A549 (cell line): ENCODE measurements around the gene SLC35A5. TPM values are rescaled to one million over a fixed set of nuclear protein-coding genes. Genes with fewer than 3 reads are reported as not detected.
A peak's percentile ranks its signal among the peaks of the same experiment; 100 is the strongest.

Source experiments
- ATAC-seq, 2 experiments: fragments of 200-7000 bp in 1 of 2; fragments of >200 bp in 1 of 2; cut with Nextera tagmentation in 1 of 2; cut with Tn5 transposase in 1 of 2; 3 replicates each; pipeline versions ENCODE4 v1.8.0 to v1.9.1; 2018 to 2020; ENCODE audit warnings: mild to moderate bottlenecking in 1 of 2, moderate library complexity in 1 of 2
- CTCF ChIA-PET: fragments of 300-600 bp; sonication (Branson Sonifier 250); formaldehyde crosslinking; extraction: SDS; loops from one replicate; lab custom pipeline; 2021; ENCODE audit warnings: antibody characterized with exemption, inconsistent platforms; lab: Yijun Ruan, JAX
- POLR2A ChIA-PET: fragments of 350-600 bp; formaldehyde crosslinking; extraction: SDS; loops from one replicate; lab custom pipeline; 2021; ENCODE audit warnings: antibody characterized with exemption, inconsistent platforms; lab: Yijun Ruan, JAX
- DNase-seq, 2 experiments: peaks; one replicate each; pipeline versions ENCODE4 v3.0.0 to v3.0.0-alpha.2; 2011 to 2016; ENCODE audit warnings: low read depth in 1 of 2, low spot score in 1 of 2
- FAIRE-seq: peaks from 2 replicates; lab custom pipeline; 2011; peaks lifted over from hg19 to GRCh38; lab: Jason Lieb, UNC
- H3K27ac ChIP-seq, 2 experiments: fragments of >200 bp; sonication (Bioruptor Twin); formaldehyde crosslinking; 3 replicates each; pipeline ENCODE4 v1.5.1; 2016 to 2017
- H3K4me1 ChIP-seq: fragments of >200 bp; sonication (Bioruptor Twin); formaldehyde crosslinking; 3 replicates; pipeline ENCODE4 v1.6.1; 2016
- H3K4me2 ChIP-seq: fragments of >200 bp; sonication (Bioruptor Twin); formaldehyde crosslinking; 3 replicates; pipeline ENCODE4 v1.6.1; 2016
- H3K4me3 ChIP-seq: fragments of >200 bp; sonication (Bioruptor Twin); formaldehyde crosslinking; 3 replicates; pipeline ENCODE4 v1.5.1; 2016
- H3K9me3 ChIP-seq: fragments of >200 bp; sonication (Bioruptor Twin); formaldehyde crosslinking; 3 replicates; pipeline ENCODE4 v1.6.1; 2016
- ATOH8 ChIP-seq: fragments of 250-450 bp; sonication (Bioruptor Pico); IDR thresholded peaks from 2 replicates; pipeline ENCODE4 v1.5.0; 2020; ENCODE audit warnings: low read depth, mild to moderate bottlenecking, moderate library complexity
- BHLHE40 ChIP-seq: IDR thresholded peaks from 2 replicates; pipeline ENCODE4 v1.6.1; 2012; ENCODE audit warnings: low read depth, low read length, inconsistent platforms
- CBX2 ChIP-seq: fragments of 200-600 bp; sonication (generic); IDR thresholded peaks from 2 replicates; pipeline ENCODE4 v1.6.1; 2016; ENCODE audit warnings: low read depth, mild to moderate bottlenecking, borderline replicate concordance
- CBX8 ChIP-seq: fragments of 200-600 bp; sonication (generic); IDR thresholded peaks from 2 replicates; pipeline ENCODE4 v1.6.1; 2016
- CEBPB ChIP-seq, 2 experiments: fragments of >200 bp in 1 of 2; sonication (Bioruptor Twin) in 1 of 2; formaldehyde crosslinking in 1 of 2; IDR thresholded peaks; 2 replicates each; pipeline ENCODE4 v1.6.1; 2012 to 2016
- CHD2 ChIP-seq: fragments of 150-350 bp; IDR thresholded peaks from 2 replicates; pipeline ENCODE4 v1.6.1; 2014; ENCODE audit warnings: low read length; ENCODE audit not compliant: partially characterized antibody
- CHD4 ChIP-seq: fragments of 200-600 bp; sonication (generic); IDR thresholded peaks from 2 replicates; pipeline ENCODE4 v1.6.1; 2016; ENCODE audit warnings: antibody characterized with exemption, mild to moderate bottlenecking, borderline replicate concordance
- CTCF ChIP-seq: fragments of >200 bp; sonication (Bioruptor Twin); formaldehyde crosslinking; IDR thresholded peaks from 3 replicates; pipeline ENCODE4 v1.5.1; 2016
- E2F6 ChIP-seq: IDR thresholded peaks from 2 replicates; pipeline ENCODE4 v1.6.1; 2012; ENCODE audit warnings: low read depth, borderline replicate concordance
- EP300 ChIP-seq, 2 experiments: fragments of >200 bp; sonication (Bioruptor Twin); formaldehyde crosslinking; IDR thresholded peaks; 2 replicates in 1 of 2; 3 replicates in 1 of 2; pipeline ENCODE4 v1.6.1; 2016 to 2017
- ESRRA ChIP-seq: fragments of 150-350 bp; IDR thresholded peaks from 2 replicates; pipeline ENCODE4 v1.6.1; 2014; ENCODE audit warnings: mild to moderate bottlenecking, low read length, borderline replicate concordance
- FOSB ChIP-seq: fragments of 250-450 bp; sonication (Bioruptor Pico); IDR thresholded peaks from 2 replicates; pipeline ENCODE4 v1.5.0; 2020; ENCODE audit warnings: mild to moderate bottlenecking, moderate library complexity
- FOSL2 ChIP-seq, 2 experiments: fragments of 450-650 bp in 1 of 2; fragments of >200 bp in 1 of 2; sonication (Bioruptor Twin) in 1 of 2; formaldehyde crosslinking; IDR thresholded peaks; 2 replicates each; pipeline versions ENCODE4 v1.5.0 to v1.6.1; 2016 to 2020; ENCODE audit warnings: mild to moderate bottlenecking in 1 of 2, moderate library complexity in 1 of 2
- HEYL ChIP-seq: fragments of 250-450 bp; sonication (Bioruptor Pico); IDR thresholded peaks from 2 replicates; pipeline ENCODE4 v1.8.0; 2021; ENCODE audit warnings: mild to moderate bottlenecking, moderate library complexity
- HOXA7 ChIP-seq: fragments of 250-450 bp; sonication (Bioruptor Pico); IDR thresholded peaks from 2 replicates; pipeline ENCODE4 v1.5.0; 2020; ENCODE audit warnings: mild to moderate bottlenecking, moderate library complexity
- HOXB13 ChIP-seq: fragments of 250-450 bp; sonication (Bioruptor Pico); IDR thresholded peaks from 2 replicates; pipeline ENCODE4 v1.5.0; 2020; ENCODE audit warnings: low read depth, mild to moderate bottlenecking, moderate library complexity
- HOXB5 ChIP-seq: fragments of 250-450 bp; sonication (Bioruptor Pico); IDR thresholded peaks from 2 replicates; pipeline ENCODE4 v1.5.0; 2020; ENCODE audit warnings: mild to moderate bottlenecking, moderate library complexity
- KDM5A ChIP-seq: fragments of 200-600 bp; sonication (generic); IDR thresholded peaks from 2 replicates; pipeline ENCODE4 v1.6.1; 2016; ENCODE audit warnings: antibody characterized with exemption, mild to moderate bottlenecking
- NFE2L2 ChIP-seq: fragments of 150-350 bp; conservative IDR thresholded peaks from 2 replicates; pipeline ENCODE4 v1.6.1; 2014; ENCODE audit warnings: low read length
- PHF8 ChIP-seq: fragments of 200-600 bp; sonication (generic); IDR thresholded peaks from 2 replicates; pipeline ENCODE4 v1.6.1; 2016; ENCODE audit warnings: low read depth, mild to moderate bottlenecking, antibody characterized with exemption, moderate library complexity, borderline replicate concordance
- POLR2A ChIP-seq: IDR thresholded peaks from 2 replicates; pipeline ENCODE4 v1.6.1; 2012; ENCODE audit warnings: mild to moderate bottlenecking, low read length
- RARB ChIP-seq: fragments of 250-450 bp; sonication (Bioruptor Pico); IDR thresholded peaks from 2 replicates; pipeline ENCODE4 v1.8.0; 2021; ENCODE audit warnings: mild to moderate bottlenecking, moderate library complexity
- RCOR1 ChIP-seq: fragments of 150-350 bp; IDR thresholded peaks from 2 replicates; pipeline ENCODE4 v1.6.1; 2014; ENCODE audit warnings: antibody characterized with exemption, low read length, low read depth
- RFX5 ChIP-seq: fragments of 450-650 bp; IDR thresholded peaks from 2 replicates; pipeline ENCODE4 v1.7.1; 2014; ENCODE audit warnings: antibody characterized with exemption, mild to moderate bottlenecking, moderate library complexity
- SMC3 ChIP-seq: fragments of >200 bp; sonication (Bioruptor Twin); formaldehyde crosslinking; IDR thresholded peaks from 3 replicates; pipeline ENCODE4 v1.6.1; 2018; ENCODE audit warnings: inconsistent platforms
- ZFP36 ChIP-seq: fragments of 450-650 bp; IDR thresholded peaks from 2 replicates; pipeline ENCODE4 v1.6.1; 2014; ENCODE audit warnings: borderline replicate concordance; ENCODE audit not compliant: partially characterized antibody
- ZNF302 ChIP-seq: fragments of 250-450 bp; sonication (Bioruptor Pico); IDR thresholded peaks from 2 replicates; pipeline ENCODE4 v1.9.0; 2021; ENCODE audit warnings: inconsistent platforms, mild to moderate bottlenecking, moderate library complexity
- WGBS: methylation state at CpG from one replicate; pipeline ENCODE4 v1.1.6; 2017; ENCODE audit errors: missing lambda C conversion rate; 5-methylcytosine and 5-hydroxymethylcytosine counted together
- polyA plus RNA-seq, 4 experiments: library from polyadenylated mRNA; depleted of rRNA in 3 of 4; stranded (reverse); fragments of >200 nt; fragmentation: RNase III in 1 of 4; extraction: RNeasy Plus Mini Kit Qiagen cat#74134 plus additional on column Dnase treatment in 1 of 4; gene quantifications; 2 replicates in 3 of 4; 3 replicates in 1 of 4; pipeline ENCODE4 v1.2.3, GENCODE V29; 2011 to 2017
- TF ChIP-seq, protein P1 (sequence below): fragments of >200 bp; sonication (Bioruptor Twin); formaldehyde crosslinking; IDR thresholded peaks from 2 replicates; pipeline ENCODE4 v1.6.1; 2016
- TF ChIP-seq, protein P2 (sequence below): IDR thresholded peaks from 2 replicates; pipeline ENCODE4 v1.6.1; 2012
- TF ChIP-seq, protein P3 (sequence below): IDR thresholded peaks from 2 replicates; pipeline ENCODE4 v1.6.1; 2012

The SLC35A5 gene
- polyA plus RNA-seq, 2 of the 4 experiments (the other 2 are of a cell fraction): 21.0 to 53.4 TPM

- Histone ChIP-seq H3K27ac (peak overlapping the region; percentile 58 to 73), H3K4me3 (no peak overlapping the region), H3K4me2 (peak overlapping the region; percentile 58), H3K4me1 (peaks cover 64% of the 10 kb centered on the region), H3K9me3 (no peaks in the 10 kb centered on the region)
- TF ChIP-seq FOSB: no peak
- TF ChIP-seq HOXA7: no peak
- no peak for TF ChIP-seq E2F6
- TF ChIP-seq KDM5A: no peak
- no peak for TF ChIP-seq CHD4
- TF ChIP-seq PHF8: no peak
- no peak for TF ChIP-seq ZNF302 (CRISPR knock-in tag)
- TF ChIP-seq CEBPB (IDR thresholded peaks at IDR 0.05): peak; percentile 60 to 63; a peak in 3 of 4 replicates
- TF ChIP-seq CHD2: no peak
- 69% methylated on average over 3 of the region's 3 CpGs for WGBS
- FAIRE-seq (no peak), DNase-seq (no peak), ATAC-seq (no peak)
- ChIA-PET CTCF (interaction anchor here (1.5 to 4.0 kb wide), 2 partner anchors 12 to 49 kb away, joined by 5 to 15 read pairs; no protein-coding TSS in a partner anchor), POLR2A (interaction anchor here (2.9 kb wide), 1 partner anchor 11 kb away, joined by 9 read pairs; no protein-coding TSS in a partner anchor)
Observed at GRCh38 chr3:112631257-112631656, 69.4 kb downstream of the SLC35A5 start.

DNA sequence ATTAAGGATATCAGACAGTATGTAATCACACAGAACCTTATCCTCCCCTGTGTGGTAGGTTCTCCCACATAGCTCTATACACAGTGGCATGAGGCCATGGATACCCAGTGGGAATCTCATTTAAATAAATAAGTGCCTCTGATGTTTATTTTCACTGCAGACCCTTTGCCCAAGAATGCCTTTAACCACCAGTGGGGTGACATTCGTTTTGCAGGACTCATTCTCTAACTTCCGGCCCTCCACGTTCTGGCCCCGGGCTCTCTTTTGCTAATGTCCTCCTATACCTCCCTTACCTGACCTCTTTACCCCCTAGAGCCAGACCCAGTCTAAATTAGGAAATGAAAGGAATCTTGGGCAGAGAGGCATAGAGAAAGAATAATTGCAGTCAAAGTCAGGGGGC is 70.8 kb downstream of the SLC35A5 start:
- TF ChIP-seq FOSL2 (IDR thresholded peaks at IDR 0.05) (no peak), FOSL2 (CRISPR knock-in tag; IDR thresholded peaks at IDR 0.05) (no peak), CBX2 (no peak), POLR2A (no peak), CBX8 (no peak), HOXB13 (CRISPR knock-in tag) (no peak), CHD4 (no peak), ZNF302 (CRISPR knock-in tag) (no peak), ESRRA (no peak), HEYL (CRISPR knock-in tag) (no peak), NFE2L2 (no peak), EP300 (IDR thresholded peaks at IDR 0.05) (no peak), CTCF (no peak), SMC3 (no peak), KDM5A (no peak)
- TF ChIP-seq, protein P1, sequence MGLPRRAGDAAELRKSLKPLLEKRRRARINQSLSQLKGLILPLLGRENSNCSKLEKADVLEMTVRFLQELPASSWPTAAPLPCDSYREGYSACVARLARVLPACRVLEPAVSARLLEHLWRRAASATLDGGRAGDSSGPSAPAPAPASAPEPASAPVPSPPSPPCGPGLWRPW: no peak
- TF ChIP-seq, protein P2, sequence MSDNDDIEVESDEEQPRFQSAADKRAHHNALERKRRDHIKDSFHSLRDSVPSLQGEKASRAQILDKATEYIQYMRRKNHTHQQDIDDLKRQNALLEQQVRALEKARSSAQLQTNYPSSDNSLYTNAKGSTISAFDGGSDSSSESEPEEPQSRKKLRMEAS: no peak
- TF ChIP-seq, all 56 proteins: peak for 0
- Histone ChIP-seq H3K27ac (peak overlapping the region in 1 of 2 experiments; percentile 19; a peak in 3 of 6 replicates), H3K4me1 (peaks cover 64% of the 10 kb centered on the region), H3K9me3 (no peaks in the 10 kb centered on the region), H3K4me2 (peak overlapping the region; percentile 58), H3K4me3 (no peak overlapping the region)
- ChIA-PET POLR2A (interaction anchor here (2.9 kb wide), 1 partner anchor 9 kb away, joined by 9 read pairs; no protein-coding TSS in a partner anchor), CTCF (interaction anchor here (1.5 kb wide), 1 partner anchor 11 kb away, joined by 5 read pairs; no protein-coding TSS in a partner anchor)
- WGBS: 55% methylated on average over 4 of the region's 4 CpGs
- ATAC-seq (peak in 1 of 2 experiments; percentile 49; a peak in 3 of 6 replicates), DNase-seq (no peak), FAIRE-seq (no peak)

- peak overlapping the region; percentile 6 to 8; a peak in 3 of 6 replicates for H3K27ac ChIP-seq
- H3K4me1 ChIP-seq: peaks cover 64% of the 10 kb centered on the region
- DNase-seq (no peak), FAIRE-seq (no peak), ATAC-seq (no peak)
- no peak overlapping the region for H3K4me3 ChIP-seq
- H3K4me2 ChIP-seq: peak overlapping the region; percentile 58
- CTCF ChIA-PET: no interaction called here
- POLR2A ChIA-PET: no interaction called here
- 55% methylated on average over 3 of the region's 3 CpGs for WGBS
- no peaks in the 10 kb centered on the region for H3K9me3 ChIP-seq
- TF ChIP-seq RFX5 (no peak), RCOR1 (no peak), BHLHE40 (no peak), ATOH8 (CRISPR knock-in tag) (no peak), RARB (no peak), HOXB5 (CRISPR knock-in tag) (no peak), CEBPB (IDR thresholded peaks at IDR 0.05) (no peak), CBX8 (no peak), ZFP36 (no peak), CHD4 (no peak), ESRRA (no peak)
- TF ChIP-seq, protein P3, sequence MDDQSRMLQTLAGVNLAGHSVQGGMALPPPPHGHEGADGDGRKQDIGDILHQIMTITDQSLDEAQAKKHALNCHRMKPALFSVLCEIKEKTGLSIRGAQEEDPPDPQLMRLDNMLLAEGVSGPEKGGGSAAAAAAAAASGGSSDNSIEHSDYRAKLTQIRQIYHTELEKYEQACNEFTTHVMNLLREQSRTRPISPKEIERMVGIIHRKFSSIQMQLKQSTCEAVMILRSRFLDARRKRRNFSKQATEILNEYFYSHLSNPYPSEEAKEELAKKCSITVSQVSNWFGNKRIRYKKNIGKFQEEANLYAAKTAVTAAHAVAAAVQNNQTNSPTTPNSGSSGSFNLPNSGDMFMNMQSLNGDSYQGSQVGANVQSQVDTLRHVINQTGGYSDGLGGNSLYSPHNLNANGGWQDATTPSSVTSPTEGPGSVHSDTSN: no peak
Observed at GRCh38 chr3:112633191-112633590, 71.3 kb downstream of the SLC35A5 start.
